GM19099 (cell line): Measurements from ENCODE around the gene C2orf76.

Experiments
- POLR2A ChIP-seq: IDR thresholded peaks from 3 replicates; pipeline ENCODE4 v1.6.1; 2011; ENCODE audit warnings: low read depth; ENCODE audit not compliant: insufficient read length; ENCODE audit errors: extremely low read depth

C2orf76 gene

DNA sequence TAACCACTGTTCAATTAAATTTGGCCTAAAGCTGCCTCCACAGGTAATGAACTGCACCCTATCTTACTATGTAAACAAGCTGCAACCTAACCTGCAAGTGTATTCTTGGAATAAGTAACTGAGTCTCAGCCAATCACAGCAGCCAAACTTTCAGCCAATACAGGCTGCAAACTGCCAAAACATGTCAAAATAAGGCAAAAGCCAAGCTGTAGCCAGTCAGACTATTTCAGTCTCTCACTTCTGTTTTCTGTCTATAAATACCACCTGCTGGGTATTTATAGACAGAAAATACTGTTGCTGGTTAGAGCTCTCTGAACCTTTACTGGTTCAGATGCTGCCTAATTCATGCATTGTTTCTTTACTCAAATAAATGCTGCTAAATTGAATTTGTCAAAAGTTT, 14.3 kb downstream of the C2orf76 start:
- TF ChIP-seq POLR2A: peak; percentile 50

GRCh38 chr2:119350311-119350998, 16.2 kb downstream of the C2orf76 start:
- no peak for TF ChIP-seq POLR2A

DNA sequence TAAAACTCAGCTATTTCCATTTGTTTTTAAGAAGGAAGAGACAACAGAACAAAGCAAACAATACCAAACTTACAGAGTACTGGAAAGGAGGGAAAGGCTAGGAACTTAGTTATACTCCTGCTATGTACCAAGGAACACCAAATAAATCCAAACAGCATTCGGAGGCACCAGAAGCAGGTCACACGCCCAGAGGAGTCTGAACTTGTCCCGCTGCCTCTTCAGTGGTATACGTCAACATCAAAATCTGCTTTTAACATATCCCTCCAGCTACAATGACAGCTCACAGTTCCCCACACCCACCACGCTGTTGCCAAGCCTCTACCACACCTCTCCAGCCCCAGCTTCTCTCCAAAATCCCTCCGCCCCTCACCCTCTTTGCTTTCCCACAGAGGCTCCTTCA, 17.3 kb downstream of the C2orf76 start:
- TF ChIP-seq POLR2A: no peak

GRCh38 chr2:119341684-119342083, 24.9 kb downstream of the C2orf76 start:
- TF ChIP-seq POLR2A: no peak

DNA sequence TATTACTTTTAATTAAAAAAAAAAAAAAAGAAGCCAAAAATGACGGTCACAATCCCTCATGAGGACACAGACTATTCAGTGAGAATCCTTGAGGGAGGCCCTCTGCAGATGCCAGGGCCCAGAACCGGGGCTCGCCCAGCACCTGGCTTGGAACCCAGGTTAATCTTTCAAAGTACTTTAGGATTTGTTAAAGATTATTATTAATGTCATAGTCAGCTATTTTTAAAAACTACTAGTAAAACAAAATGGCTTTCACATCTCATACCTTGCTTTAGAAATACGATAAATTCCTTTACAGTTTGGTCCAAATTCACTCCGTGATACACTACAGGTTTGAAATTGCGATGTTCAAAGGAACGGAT, 27.1 kb downstream of the C2orf76 start:
- no peak for TF ChIP-seq POLR2A

- TF ChIP-seq POLR2A: peak; percentile 40
These were observed 27.6 kb downstream of the C2orf76 start for GRCh38 chr2:119338826-119339561.

- TF ChIP-seq POLR2A: no peak
These were observed 28.4 kb downstream of the C2orf76 start for GRCh38 chr2:119338272-119338671.

GRCh38 chr2:119337749-119338148, 28.9 kb downstream of the C2orf76 start:
- TF ChIP-seq POLR2A: no peak

DNA sequence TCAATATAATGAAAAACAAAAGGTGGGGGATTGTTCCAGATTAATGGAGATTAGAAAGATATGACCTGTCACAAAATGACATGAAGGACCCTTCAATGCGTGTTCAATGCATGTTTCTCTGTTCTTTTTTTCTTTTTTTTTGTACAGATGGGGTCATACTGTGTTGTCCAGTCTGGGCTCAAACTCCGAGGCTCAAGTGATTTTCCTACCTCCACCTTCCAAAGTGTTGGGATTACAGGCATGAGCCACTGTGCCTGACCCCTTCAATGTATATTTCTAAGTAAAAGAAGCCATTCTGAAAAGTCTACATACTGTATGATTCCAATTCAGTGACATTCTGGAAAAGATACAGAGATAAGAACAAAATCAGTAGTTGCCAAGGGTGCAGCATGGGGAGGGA, 32.8 kb downstream of the C2orf76 start:
- TF ChIP-seq POLR2A: no peak

DNA sequence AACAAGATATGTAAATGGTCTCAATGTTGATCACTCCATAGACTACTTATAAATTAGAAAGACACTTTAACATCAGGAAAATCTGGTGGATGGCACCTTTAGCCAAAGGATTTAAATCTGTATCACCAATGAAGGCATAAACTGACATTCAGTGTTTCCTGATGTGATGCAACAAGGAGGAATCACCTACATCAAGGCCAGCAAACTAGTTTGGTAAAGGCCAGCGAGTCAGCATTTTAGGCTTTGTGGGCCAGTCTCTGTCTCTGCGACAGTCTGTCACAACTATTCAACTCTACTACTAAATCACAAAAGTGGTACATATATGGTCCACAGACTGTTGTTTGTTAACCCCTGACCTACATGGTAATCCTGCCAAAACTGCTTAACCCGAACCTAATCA, 33.3 kb downstream of the C2orf76 start:
- TF ChIP-seq POLR2A: no peak

DNA sequence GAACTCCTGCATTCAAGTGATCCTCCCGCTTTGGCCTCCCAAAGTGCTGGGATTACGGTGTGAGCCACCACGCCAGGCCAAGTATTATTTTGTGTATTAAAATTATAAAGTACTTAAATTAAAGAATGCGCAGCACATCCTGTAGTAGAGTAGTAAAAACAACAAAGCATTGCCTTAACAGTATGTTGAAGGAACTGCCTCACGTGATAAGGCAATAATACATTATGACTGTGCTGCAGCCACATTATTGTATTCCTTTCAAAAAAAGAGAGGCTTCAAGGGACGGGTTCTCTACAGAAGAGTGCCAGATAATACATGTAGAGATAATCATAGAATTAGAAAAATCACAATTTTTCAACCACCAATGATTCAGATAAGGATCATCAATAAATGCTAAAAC, 33.7 kb downstream of the C2orf76 start:
- TF ChIP-seq POLR2A: no peak

DNA sequence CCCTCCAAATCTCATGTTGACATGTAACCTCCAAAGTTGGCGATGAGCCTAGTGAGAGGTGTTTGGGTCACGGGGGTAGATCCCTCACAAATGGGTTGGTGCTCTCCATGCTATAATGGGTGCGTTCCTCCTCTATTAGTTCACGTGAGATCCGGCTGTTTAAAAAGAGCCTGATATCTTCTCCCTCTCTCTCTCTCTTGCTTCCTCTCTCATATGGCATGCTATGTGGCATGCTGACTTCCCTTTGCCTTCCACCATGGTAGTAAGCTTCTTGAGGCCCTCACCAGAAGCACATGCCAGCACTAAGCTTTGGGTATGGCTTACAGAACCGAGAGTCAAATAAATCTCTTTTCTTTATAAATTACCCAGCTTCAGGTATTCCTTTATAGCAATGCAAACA, 39.2 kb downstream of the C2orf76 start:
- TF ChIP-seq POLR2A: no peak

DNA sequence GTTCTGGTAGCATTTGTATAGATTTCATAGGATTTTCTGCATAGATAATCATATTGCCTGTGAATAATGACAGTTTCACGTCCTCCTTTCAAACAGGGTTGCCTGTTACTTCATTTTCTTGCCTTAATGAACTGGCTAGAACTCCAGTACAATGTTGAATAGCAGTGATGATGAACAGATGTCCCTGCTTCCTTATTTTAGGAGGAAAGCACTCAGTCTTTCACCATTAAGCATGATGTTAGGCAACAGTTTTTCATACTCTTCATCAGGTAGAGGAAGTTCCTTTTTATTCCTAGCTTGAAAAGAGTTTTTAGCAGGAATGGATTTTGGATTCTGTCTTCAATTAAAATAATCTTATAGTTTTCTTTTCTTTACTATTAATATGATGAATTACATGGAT, 39.7 kb downstream of the C2orf76 start:
- no peak for TF ChIP-seq POLR2A

DNA sequence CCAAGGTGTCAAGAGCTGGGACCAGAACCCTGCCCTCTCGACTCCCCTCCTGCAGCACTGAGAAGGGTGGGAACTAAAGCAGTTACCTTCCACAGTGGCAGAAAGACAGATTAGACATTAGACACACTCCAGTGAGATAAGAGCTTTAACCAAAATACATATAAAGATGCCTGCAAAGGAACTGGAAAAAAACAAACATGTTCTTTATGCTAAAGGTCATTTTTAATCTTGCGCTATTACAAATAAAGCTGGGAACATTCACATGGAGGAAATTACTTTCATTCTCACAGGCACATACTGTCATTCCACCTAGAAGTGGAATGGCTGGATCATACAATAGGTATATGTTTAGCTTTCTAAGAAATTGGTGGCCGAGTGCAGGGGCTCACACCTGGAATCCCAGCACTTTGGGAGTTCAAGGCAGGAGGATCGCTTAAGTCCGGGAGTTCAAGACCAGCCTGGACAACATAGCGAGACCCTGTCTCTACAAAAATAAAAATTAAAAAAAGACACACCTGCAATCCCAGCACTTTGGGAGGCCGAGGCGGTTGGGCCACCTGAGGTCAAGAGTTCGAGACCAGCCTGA, 41.9 kb downstream of the C2orf76 start:
- no peak for TF ChIP-seq POLR2A

DNA sequence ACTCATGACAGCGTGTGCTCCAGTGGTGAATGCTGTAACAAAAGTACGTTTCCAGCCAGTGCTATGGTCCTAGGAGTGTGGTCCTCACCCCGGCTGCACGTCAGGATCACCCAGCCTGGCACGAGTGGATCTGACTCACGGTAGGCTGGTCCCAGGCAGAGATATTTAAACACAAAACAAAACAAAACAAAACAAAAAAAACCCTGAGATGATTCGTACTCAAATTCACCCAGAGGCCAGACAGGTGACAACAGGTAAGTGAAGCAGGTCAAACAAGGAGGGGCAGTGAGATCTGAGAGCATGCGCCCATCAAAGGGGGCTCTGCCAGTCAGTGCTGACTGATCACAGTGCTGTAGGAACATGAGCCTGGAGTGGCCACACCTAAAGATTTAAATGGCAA, 43.2 kb downstream of the C2orf76 start:
- TF ChIP-seq POLR2A: no peak

- no peak for TF ChIP-seq POLR2A
These were observed 47.0 kb downstream of the C2orf76 start for GRCh38 chr2:119319593-119319992.
